BE2C (cell line): ENCODE results near the gene EDN3.

Experiments
- DNase-seq: peaks from one replicate; pipeline ENCODE4 v3.0.0-alpha.2; 2020
- H3K27me3 ChIP-seq: fragments of 250-450 bp; sonication (Bioruptor Pico); 2 replicates; pipeline ENCODE4 v1.5.1; 2020; ENCODE audit warnings: mild to moderate bottlenecking
- H3K36me3 ChIP-seq: fragments of 250-450 bp; sonication (Bioruptor Pico); 2 replicates; pipeline ENCODE4 v1.5.1; 2020; ENCODE audit warnings: mild to moderate bottlenecking
- H3K4me1 ChIP-seq: fragments of 250-450 bp; sonication (Bioruptor Pico); 2 replicates; pipeline ENCODE4 v1.5.1; 2020
- H3K4me3 ChIP-seq: 2 replicates; pipeline ENCODE4 v1.5.1; 2011; ENCODE audit warnings: low read depth, low read length
- H3K9me3 ChIP-seq: fragments of 250-450 bp; sonication (Bioruptor Pico); 2 replicates; pipeline ENCODE4 v1.5.1; 2020
- CTCF ChIP-seq: IDR thresholded peaks from 2 replicates; pipeline ENCODE4 v1.5.1; 2012; ENCODE audit warnings: mild to moderate bottlenecking, low read depth, low read length

Gene EDN3

GRCh38 chr20:59371431-59371830, 71.0 kb downstream of the EDN3 start:
- Histone ChIP-seq H3K4me1 (peaks cover 3% of the 10 kb centered on the region), H3K9me3 (no peaks in the 10 kb centered on the region), H3K4me3 (no peak overlapping the region), H3K27me3 (no peaks in the 10 kb centered on the region), H3K36me3 (no peaks in the 10 kb centered on the region)
- TF ChIP-seq CTCF: no peak
- DNase-seq: no peak

GRCh38 chr20:59374261-59374660, 73.8 kb downstream of the EDN3 start:
- H3K36me3 ChIP-seq: no peaks in the 10 kb centered on the region
- no peak for TF ChIP-seq CTCF

GRCh38 chr20:59375541-59375940, 75.1 kb downstream of the EDN3 start:
- H3K27me3 ChIP-seq: no peaks in the 10 kb centered on the region
- no peak for TF ChIP-seq CTCF
- H3K36me3 ChIP-seq: no peaks in the 10 kb centered on the region
- no peak for DNase-seq
- H3K9me3 ChIP-seq: no peaks in the 10 kb centered on the region
- H3K4me3 ChIP-seq: no peak overlapping the region
- H3K4me1 ChIP-seq: peaks cover 6% of the 10 kb centered on the region

More at GRCh38 chr20:59374261-59374660, 73.8 kb downstream of the EDN3 start:
- no peaks in the 10 kb centered on the region for H3K27me3 ChIP-seq
- no peak overlapping the region for H3K4me3 ChIP-seq
- H3K9me3 ChIP-seq: no peaks in the 10 kb centered on the region
- peaks cover 6% of the 10 kb centered on the region for H3K4me1 ChIP-seq
- no peak for DNase-seq
